OCI-LY7 (cell line): Measurements from ENCODE around the gene ZNF488. TPM values are rescaled to one million over a fixed set of nuclear protein-coding genes. Genes with fewer than 3 reads are reported as not detected.
A peak's percentile ranks its signal among the peaks of the same experiment; 100 is the strongest.

ENCODE experiments used
- BruUV-seq: library from RNA; stranded (reverse); fragments of 400-500 nt; replicated peaks from 2 replicates; lab custom pipeline; 2021; lab: Mats Ljungman, UMichigan
- CTCF ChIA-PET: fragments of 300-600 bp; sonication (Branson Sonifier 250); formaldehyde crosslinking; loops from one replicate; lab custom pipeline; 2022; ENCODE audit warnings: antibody characterized with exemption; ENCODE audit not compliant: unreplicated experiment; lab: Charles Lee
- POLR2A ChIA-PET: fragments of 300-600 bp; sonication (Branson Sonifier 250); formaldehyde crosslinking; loops from one replicate; lab custom pipeline; 2022; ENCODE audit warnings: antibody characterized with exemption; lab: Charles Lee
- DNase-seq: peaks from one replicate; pipeline ENCODE4 v3.0.0-alpha.2; 2015; ENCODE audit warnings: low spot score
- H2AFZ ChIP-seq: fragments of 200-600 bp; sonication (generic), shearing (Covaris generic); 2 replicates; pipeline ENCODE4 v1.6.1; 2014; ENCODE audit warnings: mild to moderate bottlenecking, antibody characterized with exemption, low read length, moderate library complexity
- H3K27ac ChIP-seq: fragments of 200-600 bp; sonication (generic); 2 replicates; pipeline ENCODE4 v1.5.1; 2014; ENCODE audit warnings: mixed run types, low read depth, mild to moderate bottlenecking, moderate library complexity, low read length, inconsistent platforms; ENCODE audit not compliant: poor library complexity, severe bottlenecking
- H3K36me3 ChIP-seq: fragments of 200-600 bp; sonication (generic); 2 replicates; pipeline ENCODE4 v1.6.1; 2014; ENCODE audit warnings: mild to moderate bottlenecking, antibody characterized with exemption, low read length, moderate library complexity, mixed read lengths; ENCODE audit not compliant: insufficient read depth
- H3K4me1 ChIP-seq: fragments of 200-600 bp; sonication (generic); 2 replicates; pipeline ENCODE4 v1.5.1; 2014; ENCODE audit warnings: mild to moderate bottlenecking, low read length; ENCODE audit not compliant: insufficient read depth, poor library complexity, severe bottlenecking
- H3K4me2 ChIP-seq: fragments of 200-600 bp; sonication (generic); 2 replicates; pipeline ENCODE4 v1.6.1; 2014; ENCODE audit warnings: mild to moderate bottlenecking, low read length
- H3K4me3 ChIP-seq: fragments of 200-600 bp; sonication (generic); 2 replicates; pipeline ENCODE4 v1.5.1; 2014; ENCODE audit warnings: mild to moderate bottlenecking, low read depth, low read length; ENCODE audit not compliant: poor library complexity, severe bottlenecking
- H3K79me2 ChIP-seq: fragments of 200-600 bp; sonication (generic); 2 replicates; pipeline ENCODE4 v1.6.1; 2016; ENCODE audit warnings: low read depth, mild to moderate bottlenecking, low read length, moderate library complexity, mixed read lengths; ENCODE audit not compliant: insufficient read depth
- H3K9me2 ChIP-seq: fragments of 200-600 bp; sonication (generic); 2 replicates; pipeline ENCODE4 v1.6.1; 2016; ENCODE audit warnings: mild to moderate bottlenecking, low read length, mixed read lengths; ENCODE audit not compliant: insufficient read depth
- H3K9me3 ChIP-seq: fragments of 200-600 bp; sonication (generic); 2 replicates; pipeline ENCODE4 v1.6.1; 2014; ENCODE audit warnings: mild to moderate bottlenecking, mixed run types, low read length, mixed read lengths
- H4K20me1 ChIP-seq: fragments of 200-600 bp; sonication (generic); 2 replicates; pipeline ENCODE4 v1.6.1; 2014; ENCODE audit warnings: mild to moderate bottlenecking, antibody characterized with exemption, low read length, moderate library complexity, mixed read lengths; ENCODE audit not compliant: insufficient read depth
- CTCF ChIP-seq: fragments of 200-600 bp; sonication (generic); conservative IDR thresholded peaks from 2 replicates; pipeline ENCODE4 v1.5.1; 2014; ENCODE audit warnings: mild to moderate bottlenecking, antibody characterized with exemption, low read length, moderate library complexity, mixed read lengths
- EZH2phosphoT487 ChIP-seq: fragments of 200-600 bp; sonication (generic); IDR thresholded peaks from 2 replicates; pipeline ENCODE4 v1.6.1; 2018; ENCODE audit warnings: low read depth, borderline replicate concordance, mild to moderate bottlenecking, mixed run types, antibody characterized with exemption, low read length, moderate library complexity, mixed read lengths
- intact Hi-C: fragments of 100-400 bp; cut with micrococcal nuclease; formaldehyde crosslinking; loops from one replicate; pipeline ENCODE4 v1.10.0; 2022; ENCODE audit not compliant: unreplicated experiment
- total RNA-seq, 2 experiments: library from RNA; depleted of rRNA in 1 of 2; stranded (reverse); fragments of >200 nt in 1 of 2; shearing (Covaris generic) in 1 of 2; gene quantifications; 2 replicates each; pipeline ENCODE4 v1.2.3, GENCODE V29; 2014 to 2022

Gene ZNF488
- total RNA-seq, 2 experiments from 2014 or later = 0.06 to 0.34 TPM

- Histone ChIP-seq H3K9me2 (no peaks in the 10 kb centered on the region), H3K9me3 (no peaks in the 10 kb centered on the region), H4K20me1 (no peaks in the 10 kb centered on the region), H3K36me3 (no peaks in the 10 kb centered on the region), H2AFZ (no peak overlapping the region), H3K4me2 (no peak overlapping the region), H3K4me1 (no peaks in the 10 kb centered on the region), H3K4me3 (no peak overlapping the region), H3K27ac (no peak overlapping the region), H3K79me2 (no peaks in the 10 kb centered on the region)
- DNase-seq = peak; percentile 45
- CTCF ChIA-PET = no interaction called here
- intact Hi-C loops = loop anchor here (1.0 kb wide), 1 partner anchor 316 kb away; no protein-coding TSS in a partner anchor
- BruUV-seq = no TSS peak
- TF ChIP-seq EZH2phosphoT487 (no peak), CTCF (peak; percentile 98)
- POLR2A ChIA-PET = no interaction called here
Measured at GRCh38 chr10:47340608-47341170, 43.4 kb downstream of the ZNF488 start.

- DNase-seq = no peak
- H3K36me3 ChIP-seq = no peaks in the 10 kb centered on the region
- no peak overlapping the region for H3K4me3 ChIP-seq
- H3K9me2 ChIP-seq = no peaks in the 10 kb centered on the region
- no peak overlapping the region for H3K4me2 ChIP-seq
- H3K79me2 ChIP-seq = no peaks in the 10 kb centered on the region
- H3K9me3 ChIP-seq = no peaks in the 10 kb centered on the region
- POLR2A ChIA-PET = no interaction called here
- BruUV-seq = no TSS peak
- H3K4me1 ChIP-seq = no peaks in the 10 kb centered on the region
- no peak overlapping the region for H2AFZ ChIP-seq
- no peak for TF ChIP-seq CTCF
- TF ChIP-seq EZH2phosphoT487 = no peak
- no peak overlapping the region for H3K27ac ChIP-seq
- CTCF ChIA-PET = no interaction called here
- intact Hi-C loops = loop anchor here (1.0 kb wide), 1 partner anchor 316 kb away; no protein-coding TSS in a partner anchor
- H4K20me1 ChIP-seq = no peaks in the 10 kb centered on the region
Measured at GRCh38 chr10:47339759-47340607, 44.1 kb downstream of the ZNF488 start.

GRCh38 chr10:47339186-47339735 is 44.8 kb downstream of the ZNF488 start:
- no peaks in the 10 kb centered on the region for H3K9me2 ChIP-seq
- H3K4me1 ChIP-seq = no peaks in the 10 kb centered on the region
- intact Hi-C loops = no loop called here
- no peaks in the 10 kb centered on the region for H3K79me2 ChIP-seq
- H3K9me3 ChIP-seq = no peaks in the 10 kb centered on the region
- H3K4me3 ChIP-seq = no peak overlapping the region
- no peaks in the 10 kb centered on the region for H3K36me3 ChIP-seq
- ChIA-PET CTCF (no interaction called here), POLR2A (no interaction called here)
- TF ChIP-seq EZH2phosphoT487 (no peak), CTCF (no peak)
- no peak overlapping the region for H3K27ac ChIP-seq
- no peak for DNase-seq
- no peaks in the 10 kb centered on the region for H4K20me1 ChIP-seq
- no peak overlapping the region for H3K4me2 ChIP-seq
- no peak overlapping the region for H2AFZ ChIP-seq
- BruUV-seq = no TSS peak
